Measurements from ENCODE around the gene TINCR. TPM values are rescaled to one million over a fixed set of nuclear protein-coding genes. Genes with fewer than 3 reads are reported as not detected.

The TINCR gene
- total and polyA plus RNA-seq, 3 experiments from 2014 or later, result 0.16 to 0.28 (median 0.20) TPM

DNA sequence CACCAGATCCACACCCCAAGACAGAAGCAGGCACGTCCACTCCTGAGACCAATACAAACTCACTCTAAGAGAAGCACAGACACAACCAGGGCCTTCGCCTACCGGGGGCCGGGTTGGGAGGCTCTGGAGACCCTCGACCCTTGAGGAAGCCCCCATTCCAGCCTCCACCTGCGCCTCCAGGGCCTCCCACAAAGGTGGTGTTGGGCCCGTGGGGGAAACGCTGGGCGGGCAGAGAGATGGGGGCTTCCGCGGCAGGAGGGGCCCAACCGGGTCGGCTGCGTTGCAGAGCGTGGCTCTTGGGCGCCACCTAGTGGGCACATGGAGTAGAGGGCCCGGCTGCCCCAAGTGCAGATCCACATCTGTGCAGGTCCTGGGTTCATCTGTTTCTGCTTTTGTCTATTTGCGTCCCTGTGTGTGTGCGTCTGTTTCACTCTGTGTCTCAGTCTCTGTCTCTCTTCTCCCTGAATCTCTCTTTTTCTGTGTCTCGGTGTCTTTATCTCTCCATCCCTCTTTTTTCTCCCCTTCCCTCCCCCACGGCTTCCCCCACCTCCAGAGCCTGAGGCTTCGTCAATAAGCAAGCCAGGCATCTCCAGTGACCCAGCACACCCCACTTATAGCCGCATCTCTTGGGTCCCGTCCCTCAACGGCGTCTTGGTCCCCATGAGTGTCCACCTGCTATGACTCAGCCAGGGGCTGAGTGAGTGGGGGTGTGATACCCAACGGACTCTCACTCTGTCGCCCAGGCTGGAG is 10.5 kb upstream of the TINCR start:
- H3K4me1 Mint-ChIP-seq, result peaks cover 4 to 9% (median 6%) of the 10 kb centered on the region in 3 donors
- POLR2A ChIA-PET, result no interaction called here
- no peaks in the 10 kb centered on the region for H3K9me3 ChIP-seq (ENCODE audit: low read length)
- H3K27ac Mint-ChIP-seq, result peak overlapping the region in 3 of 8 donors; percentile 29 to 46 (median 43)
- CTCF ChIA-PET, result interaction anchor here (1.8 kb wide), 1 partner anchor 44 kb away, joined by 4 read pairs; the partner anchor contains the start of genes SAFB and SAFB2
- H3K27ac ChIP-seq (ENCODE audit: low read depth, low read length), result no peak overlapping the region
- peaks cover 8% of the 10 kb centered on the region for H3K4me1 ChIP-seq (ENCODE audit: insufficient read depth, low read length)
- DNase-seq, result peak; percentile 45 to 76 (median 64)
- no peaks in the 10 kb centered on the region for H3K36me3 ChIP-seq (ENCODE audit: insufficient read depth, low read length)
- H3K4me3 Mint-ChIP-seq, result no peak overlapping the region
- H3K27me3 ChIP-seq (ENCODE audit: insufficient read depth, low read length, poor library complexity, severe bottlenecking), result no peaks in the 10 kb centered on the region
- peaks cover 0 to 14% (median 0%) of the 10 kb centered on the region in 3 donors for H3K36me3 Mint-ChIP-seq
- H3K4me3 ChIP-seq (ENCODE audit: low read length), result no peak overlapping the region
- H3K27me3 Mint-ChIP-seq, result peaks cover 0 to 1% of the 10 kb centered on the region in 2 donors
- no peaks in the 10 kb centered on the region for H3K9me3 Mint-ChIP-seq

DNA sequence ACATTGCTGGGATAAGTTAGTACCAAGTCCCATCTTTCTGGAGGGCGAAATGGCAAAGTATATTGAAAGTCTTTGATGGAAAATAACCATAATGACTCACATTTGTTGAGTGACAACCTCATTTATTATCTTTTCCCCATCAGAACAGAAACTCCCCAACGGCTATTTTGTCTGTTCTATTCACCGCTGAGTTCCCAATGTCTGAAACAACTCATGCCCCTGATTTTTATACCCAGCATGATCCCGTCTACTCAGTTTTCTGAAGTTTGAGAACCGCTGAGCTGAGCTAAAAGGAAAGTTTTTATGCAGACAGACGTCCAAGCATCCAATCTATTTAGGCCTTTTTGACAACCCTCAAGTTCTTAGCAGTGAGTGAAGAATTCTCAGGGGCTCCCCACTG is 7.8 kb upstream of the TINCR start:
- no peak overlapping the region for H3K27ac ChIP-seq (ENCODE audit: low read depth, low read length)
- CTCF ChIA-PET, result no interaction called here

DNA sequence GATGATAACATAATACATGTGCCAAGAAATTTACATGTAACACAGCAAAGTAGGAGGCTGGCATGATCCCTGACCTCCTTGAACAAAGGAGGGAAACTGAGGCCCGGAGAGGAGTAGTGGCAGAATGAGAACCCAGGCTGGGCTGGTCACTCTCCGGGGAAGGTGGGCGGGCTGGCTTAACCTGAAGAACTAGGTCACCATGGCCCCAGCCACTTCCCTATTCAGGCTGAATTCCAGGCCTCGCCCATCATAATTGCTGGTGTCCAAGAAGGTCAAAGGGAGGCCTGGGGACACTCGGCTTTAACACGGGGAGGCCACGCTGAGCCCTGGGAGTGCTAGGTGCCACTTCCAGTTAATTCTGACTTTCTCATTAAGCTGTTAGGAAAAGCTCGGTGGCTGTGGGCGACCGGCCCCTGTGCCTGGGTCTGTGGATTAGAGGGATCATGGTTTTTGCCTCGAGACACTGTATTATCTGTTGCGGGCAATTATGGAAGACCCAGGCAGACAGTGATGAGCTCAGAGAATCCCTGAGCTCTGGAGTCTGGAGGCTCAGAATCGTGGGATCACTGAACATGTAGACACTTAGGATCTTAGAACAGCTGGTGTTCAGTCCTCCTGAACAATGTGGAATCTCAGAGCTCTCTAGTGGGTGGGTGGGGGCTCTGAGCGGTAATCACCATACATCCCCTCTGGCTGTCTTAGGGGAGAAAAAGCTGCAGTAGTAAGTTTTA is 5.0 kb upstream of the TINCR start:
- Mint-ChIP-seq H3K27ac (no peak overlapping the region), H3K4me3 (no peak overlapping the region), H3K9me3 (no peaks in the 10 kb centered on the region), H3K36me3 (no peaks in the 10 kb centered on the region), H3K4me1 (peaks cover under 1 to 2% (median 1%) of the 10 kb centered on the region in 3 donors), H3K27me3 (peaks cover 0 to 6% of the 10 kb centered on the region in 2 donors)
- POLR2A ChIA-PET, result no interaction called here
- CTCF ChIA-PET, result no interaction called here
- H3K9me3 ChIP-seq (ENCODE audit: low read length), result no peaks in the 10 kb centered on the region
- no peak overlapping the region for H3K4me3 ChIP-seq (ENCODE audit: low read length)
- no peak for DNase-seq
- H3K27me3 ChIP-seq (ENCODE audit: insufficient read depth, low read length, poor library complexity, severe bottlenecking), result no peaks in the 10 kb centered on the region
- no peaks in the 10 kb centered on the region for H3K36me3 ChIP-seq (ENCODE audit: insufficient read depth, low read length)
- H3K27ac ChIP-seq (ENCODE audit: low read depth, low read length), result no peak overlapping the region
- H3K4me1 ChIP-seq (ENCODE audit: insufficient read depth, low read length), result peaks cover under 1% of the 10 kb centered on the region

More for the DNA sequence above, 7.8 kb upstream of the TINCR start:
- peaks cover 0 to 1% of the 10 kb centered on the region in 2 donors for H3K27me3 Mint-ChIP-seq
- H3K4me3 ChIP-seq (ENCODE audit: low read length), result no peak overlapping the region
- no peaks in the 10 kb centered on the region for H3K36me3 ChIP-seq (ENCODE audit: insufficient read depth, low read length)
- H3K4me1 ChIP-seq (ENCODE audit: insufficient read depth, low read length), result peaks cover 8% of the 10 kb centered on the region
- no peaks in the 10 kb centered on the region for H3K36me3 Mint-ChIP-seq
- H3K27me3 ChIP-seq (ENCODE audit: insufficient read depth, low read length, poor library complexity, severe bottlenecking), result no peaks in the 10 kb centered on the region
- H3K9me3 Mint-ChIP-seq, result no peaks in the 10 kb centered on the region
- no peaks in the 10 kb centered on the region for H3K9me3 ChIP-seq (ENCODE audit: low read length)
- POLR2A ChIA-PET, result no interaction called here
- peaks cover 4 to 9% (median 6%) of the 10 kb centered on the region in 3 donors for H3K4me1 Mint-ChIP-seq
- no peak for DNase-seq
- peak overlapping the region in 1 of 8 donors; percentile 41 for H3K27ac Mint-ChIP-seq
- no peak overlapping the region for H3K4me3 Mint-ChIP-seq

DNA sequence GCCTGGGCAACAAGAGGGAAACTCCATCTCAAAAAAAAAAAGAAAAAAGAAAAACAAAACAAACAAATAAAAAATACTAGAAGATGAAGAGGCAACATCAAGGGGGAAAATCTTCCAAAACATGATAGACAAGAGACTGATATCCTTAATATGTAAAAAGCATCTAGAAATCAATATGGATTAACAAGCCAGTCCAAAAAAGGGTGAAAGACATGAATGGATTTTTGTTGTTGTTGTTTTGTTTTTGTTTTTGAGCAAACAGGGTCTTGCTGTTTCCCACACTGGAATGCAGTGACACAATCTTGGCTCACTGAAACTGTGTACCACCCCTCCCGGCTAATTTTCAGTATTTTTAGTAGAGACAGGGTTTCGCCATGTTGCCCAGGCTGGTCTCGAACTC is 4.0 kb upstream of the TINCR start:
- H3K4me3 ChIP-seq (ENCODE audit: low read length), result no peak overlapping the region
- Mint-ChIP-seq H3K27ac (peak overlapping the region in 1 of 8 donors; percentile 47), H3K36me3 (no peaks in the 10 kb centered on the region), H3K9me3 (no peaks in the 10 kb centered on the region), H3K27me3 (peaks cover 0 to 5% of the 10 kb centered on the region in 2 donors), H3K4me1 (no peaks in the 10 kb centered on the region), H3K4me3 (no peak overlapping the region)
- H3K9me3 ChIP-seq (ENCODE audit: low read length), result no peaks in the 10 kb centered on the region
- H3K27me3 ChIP-seq (ENCODE audit: insufficient read depth, low read length, poor library complexity, severe bottlenecking), result peaks cover under 1% of the 10 kb centered on the region
- CTCF ChIA-PET, result no interaction called here
- no peaks in the 10 kb centered on the region for H3K4me1 ChIP-seq (ENCODE audit: insufficient read depth, low read length)
- no peak overlapping the region for H3K27ac ChIP-seq (ENCODE audit: low read depth, low read length)
- DNase-seq, result no peak
- POLR2A ChIA-PET, result no interaction called here
- H3K36me3 ChIP-seq (ENCODE audit: insufficient read depth, low read length), result no peaks in the 10 kb centered on the region

DNA sequence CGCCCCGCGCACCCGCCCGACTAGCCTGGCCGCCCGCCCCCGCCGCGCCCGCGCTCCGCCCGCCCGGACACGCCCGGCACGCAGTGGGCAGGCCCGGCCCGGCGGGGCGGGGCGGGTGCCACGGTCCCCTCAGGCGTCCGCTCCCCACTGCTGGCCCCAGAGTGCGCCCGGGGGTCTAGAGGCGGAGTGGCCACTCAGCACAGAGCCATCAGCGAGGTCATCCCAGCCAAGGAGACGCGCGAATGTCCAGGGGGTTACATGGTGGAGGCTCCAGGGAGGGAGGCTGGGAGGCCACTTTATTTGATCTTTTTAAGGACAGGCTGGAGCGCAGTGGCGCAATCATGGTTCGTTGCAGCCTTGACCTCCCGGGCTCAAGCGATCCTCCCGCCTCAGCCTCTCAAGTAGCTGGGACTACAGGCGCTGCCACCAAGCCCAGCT is 236 bp upstream of the TINCR start:
- Histone ChIP-seq H3K27me3 (ENCODE audit: insufficient read depth, low read length, poor library complexity, severe bottlenecking) (peaks cover 13% of the 10 kb centered on the region), H3K27ac (ENCODE audit: low read depth, low read length) (no peak overlapping the region), H3K4me3 (ENCODE audit: low read length) (no peak overlapping the region), H3K9me3 (ENCODE audit: low read length) (no peaks in the 10 kb centered on the region), H3K4me1 (ENCODE audit: insufficient read depth, low read length) (no peaks in the 10 kb centered on the region), H3K36me3 (ENCODE audit: insufficient read depth, low read length) (no peaks in the 10 kb centered on the region)
- Mint-ChIP-seq H3K27ac (no peak overlapping the region), H3K27me3 (peaks cover 5 to 13% of the 10 kb centered on the region in 2 donors), H3K36me3 (no peaks in the 10 kb centered on the region), H3K4me1 (no peaks in the 10 kb centered on the region), H3K9me3 (peaks cover 0 to 2% (median 0%) of the 10 kb centered on the region in 5 donors), H3K4me3 (no peak overlapping the region)
- POLR2A ChIA-PET, result no interaction called here
- CTCF ChIA-PET, result no interaction called here
- no peak for DNase-seq

DNA sequence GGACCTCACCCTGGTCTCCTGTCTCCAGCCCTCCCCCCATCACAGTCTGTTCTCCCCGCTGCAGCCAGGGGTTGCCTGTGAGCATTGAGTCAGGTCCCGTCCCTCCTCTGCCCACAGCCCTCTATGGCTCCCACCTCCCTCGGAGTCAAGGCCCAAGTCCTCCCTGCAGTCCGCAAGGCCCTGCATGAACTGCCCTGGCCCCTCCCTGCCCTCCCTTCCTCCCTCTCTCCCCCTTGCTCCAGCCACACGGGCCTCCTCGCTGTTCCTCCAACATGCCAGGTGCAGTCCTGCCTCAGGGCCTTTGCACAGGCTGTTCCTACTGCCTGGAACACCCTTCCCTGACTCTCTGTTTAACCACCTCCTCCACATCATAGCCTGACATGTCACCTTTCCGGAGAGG is 2.8 kb downstream of the TINCR start:
- Histone ChIP-seq H3K9me3 (ENCODE audit: low read length) (peaks cover 7% of the 10 kb centered on the region), H3K27me3 (ENCODE audit: insufficient read depth, low read length, poor library complexity, severe bottlenecking) (peaks cover 13% of the 10 kb centered on the region), H3K27ac (ENCODE audit: low read depth, low read length) (no peak overlapping the region), H3K36me3 (ENCODE audit: insufficient read depth, low read length) (no peaks in the 10 kb centered on the region), H3K4me3 (ENCODE audit: low read length) (no peak overlapping the region), H3K4me1 (ENCODE audit: insufficient read depth, low read length) (no peaks in the 10 kb centered on the region)
- ChIA-PET POLR2A (no interaction called here), CTCF (no interaction called here)
- DNase-seq, result no peak
- Mint-ChIP-seq H3K4me3 (no peak overlapping the region), H3K9me3 (peaks cover 0 to 17% (median 6%) of the 10 kb centered on the region in 5 donors), H3K36me3 (peaks cover 0 to 6% (median 0%) of the 10 kb centered on the region in 3 donors), H3K27ac (no peak overlapping the region), H3K4me1 (no peaks in the 10 kb centered on the region), H3K27me3 (peaks cover 22 to 24% of the 10 kb centered on the region in 2 donors)

DNA sequence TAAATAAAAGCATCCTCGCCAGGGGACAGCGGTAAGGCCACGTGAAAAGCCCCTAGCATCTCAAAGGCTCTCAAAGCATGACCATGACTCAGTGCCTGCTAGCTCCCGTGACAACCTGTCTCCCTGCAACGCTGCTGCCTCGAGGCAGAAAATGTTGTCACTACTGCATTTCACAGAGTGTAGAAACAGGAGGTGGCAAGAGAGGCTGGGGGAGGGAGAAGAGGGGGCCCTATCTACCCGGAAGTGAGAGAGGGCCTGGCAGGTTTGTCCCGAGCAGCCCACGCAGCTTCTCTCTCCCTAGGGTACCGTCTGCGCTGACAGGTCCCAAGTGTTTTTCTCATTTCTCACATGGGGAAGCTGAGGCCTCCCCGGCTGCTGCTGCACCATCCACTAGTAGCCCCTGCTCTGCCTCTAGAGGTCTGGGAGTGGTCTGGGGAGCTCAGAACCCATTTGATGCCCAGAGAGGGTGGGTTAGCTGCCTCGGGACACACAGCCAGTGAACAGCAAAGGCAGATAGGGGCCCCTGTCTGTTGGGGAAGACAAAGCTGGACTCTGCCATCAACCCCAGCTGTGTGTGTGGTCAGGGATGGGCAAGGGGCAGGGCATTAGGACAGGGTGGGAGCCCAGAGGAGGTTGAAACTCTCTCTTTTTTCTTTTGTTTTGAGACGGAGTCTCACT is 3.7 kb downstream of the TINCR start:
- Histone ChIP-seq H3K27ac (ENCODE audit: low read depth, low read length) (no peak overlapping the region), H3K4me3 (ENCODE audit: low read length) (no peak overlapping the region), H3K4me1 (ENCODE audit: insufficient read depth, low read length) (no peaks in the 10 kb centered on the region), H3K36me3 (ENCODE audit: insufficient read depth, low read length) (no peaks in the 10 kb centered on the region), H3K9me3 (ENCODE audit: low read length) (peaks cover 7% of the 10 kb centered on the region), H3K27me3 (ENCODE audit: insufficient read depth, low read length, poor library complexity, severe bottlenecking) (peaks cover 13% of the 10 kb centered on the region)
- ChIA-PET POLR2A (no interaction called here), CTCF (no interaction called here)
- Mint-ChIP-seq H3K27ac (no peak overlapping the region), H3K27me3 (peaks cover 22 to 24% of the 10 kb centered on the region in 2 donors), H3K36me3 (peaks cover 0 to 6% (median 0%) of the 10 kb centered on the region in 3 donors), H3K9me3 (peaks cover 0 to 17% (median 6%) of the 10 kb centered on the region in 5 donors), H3K4me3 (no peak overlapping the region), H3K4me1 (no peaks in the 10 kb centered on the region)
- no peak for DNase-seq

DNA sequence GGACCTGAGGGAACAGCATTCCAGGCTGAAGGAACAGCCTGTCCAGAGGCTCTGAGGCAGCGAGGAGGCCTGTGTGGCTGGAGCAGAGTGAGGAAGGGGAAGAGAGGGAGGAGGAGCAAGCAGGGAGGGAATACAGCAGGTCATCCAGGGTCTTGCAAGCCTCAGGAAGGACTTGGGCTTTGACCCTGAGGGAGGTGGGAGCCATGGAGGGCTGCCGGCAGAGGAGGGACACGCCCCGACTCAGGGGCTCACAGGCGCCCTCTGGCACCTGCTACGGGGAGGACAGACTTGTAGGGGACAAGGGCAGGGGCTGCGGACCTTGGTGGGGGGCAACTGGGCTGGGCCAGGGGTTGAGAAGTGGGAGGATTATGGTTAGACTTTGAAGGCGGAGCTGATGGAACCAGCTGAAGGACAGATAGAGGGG is 4.7 kb downstream of the TINCR start:
- Histone ChIP-seq H3K4me1 (ENCODE audit: insufficient read depth, low read length) (no peaks in the 10 kb centered on the region), H3K27ac (ENCODE audit: low read depth, low read length) (no peak overlapping the region), H3K9me3 (ENCODE audit: low read length) (peaks cover 7% of the 10 kb centered on the region), H3K4me3 (ENCODE audit: low read length) (no peak overlapping the region), H3K36me3 (ENCODE audit: insufficient read depth, low read length) (no peaks in the 10 kb centered on the region), H3K27me3 (ENCODE audit: insufficient read depth, low read length, poor library complexity, severe bottlenecking) (peaks cover 13% of the 10 kb centered on the region)
- peaks cover 0 to 6% (median 0%) of the 10 kb centered on the region in 3 donors for H3K36me3 Mint-ChIP-seq
- ChIA-PET POLR2A (no interaction called here), CTCF (no interaction called here)
- no peak overlapping the region for H3K27ac Mint-ChIP-seq
- H3K27me3 Mint-ChIP-seq, result peaks cover 20 to 30% of the 10 kb centered on the region in 2 donors
- DNase-seq, result no peak
- H3K4me3 Mint-ChIP-seq, result no peak overlapping the region
- peaks cover 0 to 20% (median 7%) of the 10 kb centered on the region in 5 donors for H3K9me3 Mint-ChIP-seq
- H3K4me1 Mint-ChIP-seq, result no peaks in the 10 kb centered on the region
